ENCODE results near the gene ADCY5.
A peak's percentile ranks its signal among the peaks of the same experiment; 100 is the strongest.

ADCY5 gene

GRCh38 chr3:123457841-123458240, 9.0 kb upstream of the ADCY5 start:
- DNase-seq: no peak

GRCh38 chr3:123453675-123454074, 4.8 kb upstream of the ADCY5 start:
- no peak for DNase-seq

DNA sequence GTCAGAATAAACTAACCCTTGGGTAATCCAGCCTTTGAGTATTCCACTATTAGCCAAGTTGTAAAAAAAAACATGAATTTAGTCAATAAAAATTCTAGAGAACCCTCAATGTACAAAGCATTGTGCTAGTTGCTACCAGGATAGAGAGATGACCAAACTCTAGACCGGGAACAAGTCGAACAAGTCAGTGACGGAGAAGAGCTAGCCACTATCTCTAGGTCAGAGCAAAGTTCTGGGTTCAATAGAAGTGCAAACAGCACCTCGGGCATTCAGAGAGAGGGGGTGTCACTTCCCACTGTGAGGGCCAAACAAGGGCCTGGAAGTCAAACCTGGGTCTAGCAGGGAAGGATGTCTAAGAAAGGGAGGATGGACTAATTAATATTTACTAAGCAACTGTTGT, 2.3 kb upstream of the ADCY5 start:
- no peak for DNase-seq

DNA sequence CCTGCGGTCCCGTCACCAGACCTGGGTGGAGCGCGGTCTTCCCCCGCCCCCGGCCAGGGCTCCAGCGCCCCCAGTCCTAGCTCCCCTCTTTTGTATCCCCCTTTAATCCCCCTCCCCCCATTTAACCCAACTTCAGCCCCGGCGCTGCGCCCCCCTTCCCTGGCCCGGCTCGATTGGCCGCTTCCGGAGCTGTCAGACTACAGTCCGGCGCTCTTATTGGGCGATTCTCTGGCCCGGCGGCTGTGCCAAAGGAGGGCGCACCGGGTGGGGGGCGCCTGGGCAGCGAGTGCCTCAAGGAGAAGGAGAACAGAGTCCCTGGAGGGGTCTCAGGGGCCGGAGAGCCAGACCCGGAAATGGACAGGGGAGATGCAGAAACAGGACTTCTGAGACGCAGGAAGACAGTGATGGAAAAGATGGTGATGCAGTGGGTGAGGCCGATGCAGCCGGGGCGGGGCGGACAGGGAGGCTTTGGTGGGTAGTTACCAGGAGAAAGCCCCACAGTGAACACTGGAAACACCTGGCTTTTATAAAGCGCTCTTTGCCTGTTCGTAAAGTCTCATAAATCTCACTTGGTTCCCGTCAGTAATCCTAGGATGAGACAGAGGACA, 1.2 kb upstream of the ADCY5 start:
- DNase-seq: no peak

DNA sequence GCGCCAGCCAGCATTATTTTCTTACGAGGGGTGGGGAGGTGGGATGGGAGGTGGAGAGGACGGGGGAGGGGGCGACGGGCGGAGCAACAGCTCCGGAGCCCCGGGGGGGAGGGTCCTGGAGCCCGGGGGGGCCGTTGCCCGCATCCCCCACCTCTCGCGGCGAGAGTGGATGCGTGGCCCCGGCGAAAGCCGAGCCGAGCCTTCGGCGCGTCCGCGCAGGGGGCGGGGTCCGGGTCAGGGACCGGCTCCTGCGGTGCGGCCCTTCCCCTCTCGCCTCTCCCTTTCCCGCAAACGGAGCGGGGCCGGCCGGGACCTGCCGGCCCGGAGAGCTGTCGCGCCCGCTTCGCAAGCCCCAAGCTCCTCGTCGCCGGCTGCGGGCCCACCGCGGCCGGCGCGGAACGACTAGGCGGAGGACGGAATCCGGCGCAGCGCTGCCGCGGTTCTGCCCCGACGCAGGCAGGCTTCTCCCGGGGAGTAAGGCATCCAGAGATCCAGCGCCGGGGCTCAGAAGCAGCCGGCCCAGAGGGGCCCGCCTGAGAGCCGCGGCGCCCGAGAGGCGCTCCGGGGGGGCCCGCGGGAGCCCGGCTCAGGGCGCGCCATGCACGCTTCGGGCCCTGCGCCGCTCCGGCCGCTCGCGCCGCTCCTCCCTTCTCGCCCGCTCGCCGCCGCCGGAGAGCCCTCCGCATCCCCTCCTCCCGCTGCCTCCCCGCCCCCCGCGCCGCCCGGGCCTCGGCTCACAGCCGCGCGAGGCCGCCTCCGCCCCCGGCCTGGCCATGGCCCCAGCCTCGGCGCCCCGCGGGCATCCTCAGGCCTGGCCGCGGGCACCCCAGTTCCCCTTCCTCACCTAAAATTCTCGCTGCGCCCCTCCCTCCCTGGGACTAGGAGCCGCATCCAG, 459 bp upstream of the ADCY5 start:
- no peak for DNase-seq

DNA sequence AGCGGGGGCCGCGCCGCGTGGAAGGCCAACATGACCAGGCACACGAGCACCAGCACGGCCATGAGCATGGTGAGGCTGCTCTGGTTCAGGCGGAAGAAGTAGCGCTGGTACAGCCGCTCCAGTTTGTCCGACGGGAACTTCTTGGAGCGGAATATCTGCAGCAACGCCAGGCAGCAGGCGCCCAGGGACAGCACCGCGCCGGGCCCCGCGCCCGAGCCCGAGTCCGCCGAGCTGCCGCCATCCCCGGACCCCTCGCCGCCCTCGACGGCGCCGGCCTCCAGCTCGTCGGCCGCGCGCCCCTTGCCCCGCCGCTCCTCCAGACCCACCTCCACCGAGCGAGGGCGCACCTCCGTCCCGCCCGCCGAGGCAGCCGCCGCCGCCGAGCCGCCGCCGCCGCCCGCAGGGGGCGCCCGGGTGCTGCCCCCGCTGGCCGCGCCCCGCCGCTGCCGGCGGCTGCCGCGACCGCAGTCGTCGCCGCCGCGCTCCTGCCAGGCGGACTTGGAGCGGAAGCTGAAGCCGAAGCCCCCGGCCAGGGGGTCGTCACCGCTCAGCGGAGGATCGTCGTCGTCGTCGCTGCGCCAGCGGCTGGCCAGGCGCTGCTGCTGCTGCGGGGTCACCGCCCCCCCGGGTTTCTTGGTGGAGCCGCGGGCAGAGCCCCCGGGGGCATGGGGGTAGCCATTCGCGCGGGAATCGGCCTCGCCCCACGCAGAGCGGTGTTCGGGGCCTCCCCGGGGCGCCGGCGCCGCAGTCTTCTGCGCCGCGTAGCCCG, 957 bp downstream of the ADCY5 start:
- DNase-seq: peak; percentile 42

GRCh38 chr3:123447416-123447748, 1.5 kb downstream of the ADCY5 start:
- no peak for DNase-seq

GRCh38 chr3:123446610-123447109, 2.2 kb downstream of the ADCY5 start:
- DNase-seq: no peak

DNA sequence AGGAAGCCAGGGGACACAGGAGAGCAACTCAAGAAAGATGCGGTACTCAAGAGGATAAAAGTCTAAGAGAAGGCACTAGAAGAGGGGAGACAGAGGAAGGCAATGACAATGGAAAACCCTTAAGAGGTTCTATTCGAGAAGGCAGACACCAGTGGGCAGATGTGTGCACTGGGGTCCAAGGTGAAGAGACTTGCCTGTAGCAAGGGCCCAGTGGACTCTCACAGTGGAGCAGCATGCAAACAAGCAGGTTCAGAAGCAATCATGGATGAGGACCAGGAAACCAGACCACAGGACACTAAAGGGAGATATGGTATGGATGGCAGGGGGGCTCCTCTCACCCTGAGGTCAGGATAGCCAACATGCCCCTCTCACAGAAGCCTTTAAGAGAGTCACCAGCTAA, 2.7 kb downstream of the ADCY5 start:
- no peak for DNase-seq

GRCh38 chr3:123445702-123446101, 3.2 kb downstream of the ADCY5 start:
- no peak for DNase-seq

- no peak for DNase-seq
Observed at GRCh38 chr3:123444744-123445143, 4.1 kb downstream of the ADCY5 start.

- no peak for DNase-seq
Observed at GRCh38 chr3:123444023-123444422, 4.9 kb downstream of the ADCY5 start.

GRCh38 chr3:123442908-123443307, 6.0 kb downstream of the ADCY5 start:
- DNase-seq: no peak

GRCh38 chr3:123442125-123442524, 6.8 kb downstream of the ADCY5 start:
- no peak for DNase-seq

DNA sequence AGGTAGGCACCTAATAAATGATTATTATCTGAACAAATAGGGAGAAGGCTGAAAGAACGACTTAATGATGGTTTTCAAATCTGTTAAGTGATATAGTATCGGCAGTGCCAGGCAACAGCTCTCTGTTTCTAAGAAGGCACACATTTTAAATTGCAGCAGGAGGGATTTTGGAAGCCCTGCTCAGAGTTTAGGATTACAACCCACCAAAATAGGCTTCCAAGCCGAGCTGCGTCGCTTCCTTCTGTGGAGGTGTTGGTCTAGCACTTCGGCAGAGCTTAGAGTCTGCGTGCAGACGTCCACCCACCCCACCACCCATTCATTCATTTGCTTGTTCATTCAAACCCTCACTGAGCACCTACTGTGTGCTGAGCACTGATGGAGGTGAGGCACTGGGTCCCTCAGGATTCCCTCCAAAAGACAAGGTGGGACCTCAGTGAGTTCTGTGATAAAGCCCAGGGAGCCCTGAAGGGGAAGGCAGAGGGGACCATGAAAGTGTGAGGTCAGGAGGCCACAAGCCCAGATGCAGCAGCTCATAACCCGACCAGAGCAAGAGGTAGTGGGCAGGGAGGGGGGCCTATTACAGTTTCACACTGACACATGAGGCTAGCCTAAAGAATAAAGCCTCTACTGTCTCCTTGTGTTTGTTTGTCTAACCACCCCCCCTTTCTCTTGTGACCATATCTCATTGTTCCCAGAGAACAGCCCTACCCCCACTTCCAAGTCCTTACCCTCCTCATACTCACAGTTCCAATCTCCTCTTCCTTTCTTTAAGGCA, 8.9 kb downstream of the ADCY5 start:
- DNase-seq: no peak

DNA sequence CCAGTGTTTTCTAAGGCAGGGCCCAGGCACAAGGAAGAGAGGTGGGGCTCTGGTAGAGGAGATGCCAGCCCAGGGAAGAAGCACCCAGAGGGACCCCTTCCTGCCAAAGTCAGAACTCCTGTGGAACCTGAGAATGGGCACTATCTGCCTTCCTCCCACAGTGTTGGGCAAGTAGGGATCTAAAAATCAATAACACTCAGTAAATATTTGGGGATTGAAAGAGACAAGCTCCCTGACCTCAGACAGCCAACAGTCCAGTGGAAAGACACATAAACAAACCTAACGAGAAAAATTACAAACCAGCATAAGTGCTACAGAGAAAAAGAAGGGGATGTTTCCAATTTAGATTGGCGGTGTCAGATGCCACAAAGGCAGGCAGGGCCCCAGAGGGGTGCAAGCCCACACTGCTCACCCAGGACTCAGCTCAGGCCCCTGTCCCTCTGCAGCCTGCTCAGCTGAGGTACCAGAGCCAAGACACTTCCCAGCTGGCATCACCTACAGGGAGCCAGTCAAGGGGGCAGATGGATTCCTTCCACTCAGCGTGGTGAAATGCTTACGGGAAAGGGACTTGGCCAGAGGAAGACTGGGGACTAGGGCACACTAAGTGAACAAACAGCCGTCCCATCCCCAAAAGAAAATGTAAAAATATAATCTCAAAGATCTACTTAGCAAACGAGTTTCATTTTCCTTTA, 15.9 kb downstream of the ADCY5 start:
- DNase-seq: no peak

- no peak for DNase-seq
Observed at GRCh38 chr3:123431658-123432324, 17.1 kb downstream of the ADCY5 start.

DNA sequence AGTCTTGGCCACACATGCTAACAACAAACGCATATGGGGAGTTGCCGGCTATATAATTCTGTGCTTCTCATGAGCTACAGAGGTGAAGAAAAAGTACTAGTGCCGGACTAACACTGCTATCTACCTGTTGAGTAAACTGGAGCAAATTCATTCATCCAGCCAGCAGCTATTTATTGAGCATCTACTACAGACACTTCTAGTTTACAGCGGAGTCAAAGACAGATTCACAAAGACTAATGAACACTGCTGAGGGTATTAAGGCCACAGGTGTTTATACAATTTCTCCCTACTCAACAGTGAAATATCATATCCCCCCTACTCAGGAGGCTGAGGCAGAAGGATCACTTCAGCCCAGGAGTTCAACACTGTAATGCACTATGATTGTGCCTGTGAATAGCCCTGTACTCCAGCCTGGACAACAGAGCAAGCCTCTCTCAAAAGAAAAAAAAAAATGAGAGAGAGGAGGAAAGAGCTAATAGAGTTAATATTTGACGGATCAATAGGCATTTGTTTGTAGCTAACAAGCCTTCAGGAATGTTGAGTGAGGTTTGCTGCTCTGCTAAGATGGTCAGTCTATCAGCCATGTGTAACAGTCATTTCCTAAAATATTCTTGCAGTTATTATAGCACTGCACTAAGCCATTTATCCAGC, 17.8 kb downstream of the ADCY5 start:
- DNase-seq: no peak

- no peak for DNase-seq
Observed at GRCh38 chr3:123430266-123430665, 18.6 kb downstream of the ADCY5 start.

DNA sequence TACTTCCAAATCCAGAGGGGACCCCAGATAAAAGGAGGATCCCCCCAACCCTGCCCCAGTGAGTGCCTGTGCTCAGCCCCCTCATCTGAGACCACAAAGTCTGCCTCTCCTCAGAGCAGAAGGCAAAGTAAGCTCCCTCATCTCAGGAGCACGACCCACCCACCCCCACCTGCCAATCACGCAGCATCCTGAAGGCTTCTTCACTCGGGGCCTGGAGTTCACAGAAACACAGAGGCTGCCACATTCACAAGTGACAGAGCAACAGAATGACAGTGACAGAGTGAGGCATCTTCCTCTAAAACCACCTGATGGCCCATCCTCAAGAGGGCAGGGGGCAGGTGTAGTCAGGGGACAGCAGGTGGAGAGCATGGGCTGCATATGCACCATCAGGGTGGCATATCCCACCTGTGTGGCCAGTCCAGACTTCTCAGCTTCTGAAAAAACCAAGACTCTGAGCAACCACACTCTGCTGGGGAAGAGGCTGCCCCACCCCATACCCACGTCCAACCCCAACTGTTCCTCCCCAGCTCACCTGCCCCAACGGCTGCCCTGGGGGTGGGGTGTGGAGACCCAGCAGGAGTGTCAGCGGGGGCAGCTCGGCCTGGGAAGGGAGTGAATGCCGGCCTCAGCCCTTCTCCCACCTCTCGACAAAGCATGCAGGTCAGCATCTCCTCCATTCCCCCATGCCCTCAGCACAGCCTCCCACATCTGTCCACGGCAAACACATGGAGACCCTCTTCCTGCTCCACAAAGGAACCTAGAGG, 19.3 kb downstream of the ADCY5 start:
- DNase-seq: no peak

All from NCI-H2171 (cell line).